ENCODE results near the gene ANTXRL. TPM values are rescaled to one million over a fixed set of nuclear protein-coding genes. Genes with fewer than 3 reads are reported as not detected.

ANTXRL gene
- total and polyA plus RNA-seq, 12 donors = 0.22 to 6.3 (median 0.49) TPM; not detected in 7

GRCh38 chr10:46289209-46289810, 2.5 kb downstream of the ANTXRL start:
- Histone ChIP-seq H3K4me1 (peaks cover 0 to 21% (median 8%) of the 10 kb centered on the region in 9 donors), H3K4me3 (no peak overlapping the region), H3K36me3 (no peaks in the 10 kb centered on the region), H3K27me3 (no peaks in the 10 kb centered on the region), H3K9me3 (no peaks in the 10 kb centered on the region), H3K27ac (no peak overlapping the region)
- intact Hi-C loops (cut with DNase I) = no loop called here
- no peak for ATAC-seq
- 92 to 95% methylated on average over 7 of the region's 7 CpGs for WGBS, 2 donors
- TF ChIP-seq CTCF (IDR thresholded peaks at IDR 0.05) = no peak
- no peak for DNase-seq

GRCh38 chr10:46290101-46290886, 3.5 kb downstream of the ANTXRL start:
- no peaks in the 10 kb centered on the region for H3K36me3 ChIP-seq
- H3K27ac ChIP-seq = no peak overlapping the region
- intact Hi-C loops (cut with DNase I) = no loop called here
- H3K4me1 ChIP-seq = peaks cover 0 to 14% (median 3%) of the 10 kb centered on the region in 9 donors
- no peak for TF ChIP-seq CTCF (IDR thresholded peaks at IDR 0.05)
- 94% methylated on average over 15 of the region's 15 CpGs for WGBS, 2 donors
- no peak overlapping the region for H3K4me3 ChIP-seq
- H3K9me3 ChIP-seq = no peaks in the 10 kb centered on the region
- H3K27me3 ChIP-seq = no peaks in the 10 kb centered on the region
- ATAC-seq (no peak), DNase-seq (no peak)

GRCh38 chr10:46291817-46292572, 5.2 kb downstream of the ANTXRL start:
- DNase-seq = no peak

More at GRCh38 chr10:46291817-46292572, 5.2 kb downstream of the ANTXRL start:
- Histone ChIP-seq H3K4me1 (peaks cover 0 to 13% (median 0%) of the 10 kb centered on the region in 9 donors), H3K36me3 (no peaks in the 10 kb centered on the region), H3K27me3 (no peaks in the 10 kb centered on the region), H3K27ac (peak overlapping the region in 4 of 10 donors; percentile 15 to 44 (median 28)), H3K4me3 (no peak overlapping the region), H3K9me3 (no peaks in the 10 kb centered on the region)
- 45 to 57% methylated on average over 10 of the region's 10 CpGs for WGBS, 2 donors
- no peak for TF ChIP-seq CTCF (IDR thresholded peaks at IDR 0.05)
- peak in 4 of 8 donors; percentile 43 to 81 (median 56) for ATAC-seq
- intact Hi-C loops (cut with DNase I) = no loop called here

All from heart right ventricle (tissue), 16 donors.